ENCODE measurements around the gene KIF12.

- TF ChIP-seq, protein P1, sequence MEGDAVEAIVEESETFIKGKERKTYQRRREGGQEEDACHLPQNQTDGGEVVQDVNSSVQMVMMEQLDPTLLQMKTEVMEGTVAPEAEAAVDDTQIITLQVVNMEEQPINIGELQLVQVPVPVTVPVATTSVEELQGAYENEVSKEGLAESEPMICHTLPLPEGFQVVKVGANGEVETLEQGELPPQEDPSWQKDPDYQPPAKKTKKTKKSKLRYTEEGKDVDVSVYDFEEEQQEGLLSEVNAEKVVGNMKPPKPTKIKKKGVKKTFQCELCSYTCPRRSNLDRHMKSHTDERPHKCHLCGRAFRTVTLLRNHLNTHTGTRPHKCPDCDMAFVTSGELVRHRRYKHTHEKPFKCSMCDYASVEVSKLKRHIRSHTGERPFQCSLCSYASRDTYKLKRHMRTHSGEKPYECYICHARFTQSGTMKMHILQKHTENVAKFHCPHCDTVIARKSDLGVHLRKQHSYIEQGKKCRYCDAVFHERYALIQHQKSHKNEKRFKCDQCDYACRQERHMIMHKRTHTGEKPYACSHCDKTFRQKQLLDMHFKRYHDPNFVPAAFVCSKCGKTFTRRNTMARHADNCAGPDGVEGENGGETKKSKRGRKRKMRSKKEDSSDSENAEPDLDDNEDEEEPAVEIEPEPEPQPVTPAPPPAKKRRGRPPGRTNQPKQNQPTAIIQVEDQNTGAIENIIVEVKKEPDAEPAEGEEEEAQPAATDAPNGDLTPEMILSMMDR (IDR thresholded peaks at IDR 0.05; ENCODE audit: low read length), result no peak
- no peak for TF ChIP-seq EZH2 (IDR thresholded peaks at IDR 0.05; ENCODE audit: borderline replicate concordance, low read length)
Measured at GRCh38 chr9:114140850-114141249, 41.8 kb upstream of the KIF12 start.
